Ovary (tissue), 9 donors: ENCODE results near the gene TNNC1. TPM values are rescaled to one million over a fixed set of nuclear protein-coding genes. Genes with fewer than 3 reads are reported as not detected.

Experiments used
- DNase-seq, 5 donors: peaks; one replicate each; pipeline ENCODE4 v3.0.0-alpha.2; 2019 to 2020
- H3K27ac ChIP-seq, 2 donors: fragments of 200-600 bp; one replicate each; pipeline versions ENCODE4 v1.5.1 to v1.8.0; 2019 to 2022
- H3K27me3 ChIP-seq: fragments of 200-600 bp; one replicate; pipeline ENCODE4 v1.8.0; 2022
- H3K36me3 ChIP-seq: fragments of 200-600 bp; sonication (generic); one replicate; pipeline ENCODE4 v1.5.1; 2019
- H3K4me1 ChIP-seq: one replicate; pipeline ENCODE4 v1.8.1; 2013; ENCODE audit warnings: mild to moderate bottlenecking, moderate library complexity; ENCODE audit not compliant: insufficient read depth
- H3K4me3 ChIP-seq: fragments of 200-600 bp; sonication (generic); one replicate; pipeline ENCODE4 v1.5.1; 2017
- H3K9me3 ChIP-seq, 2 donors: fragments of 200-600 bp in 1 of 2; sonication (generic) in 1 of 2; one replicate each; pipeline versions ENCODE4 v1.5.1 to v1.8.1; 2013 to 2019; ENCODE audit warnings: mild to moderate bottlenecking in 1 of 2, moderate library complexity in 1 of 2
- CTCF ChIP-seq, 3 donors: fragments of 450-650 bp in 2 of 3; fragments of 200-600 bp in 1 of 3; IDR thresholded peaks; one replicate each; pipeline versions ENCODE4 v1.5.1 to v1.8.0; 2016 to 2022; ENCODE audit warnings: antibody characterized with exemption in 3 of 3, mild to moderate bottlenecking in 1 of 3
- EP300 ChIP-seq: sonication (generic); formaldehyde crosslinking; IDR thresholded peaks from one replicate; pipeline ENCODE4 v1.6.1; 2017; ENCODE audit warnings: antibody characterized with exemption
- POLR2A ChIP-seq: fragments of 450-650 bp; IDR thresholded peaks from one replicate; pipeline ENCODE4 v1.6.1; 2017; ENCODE audit warnings: antibody characterized with exemption, mild to moderate bottlenecking, moderate library complexity
- WGBS, 3 donors: extraction: QIAGEN DNeasy Blood & Tissue Kit in 1 of 3; methylation state at CpG; one replicate each; pipeline versions ENCODE4 v1.1.5 to v1.1.7; 2013 to 2017; 5-methylcytosine and 5-hydroxymethylcytosine counted together
- intact Hi-C, 4 donors: fragments of 100-400 bp; cut with DNase I; formaldehyde crosslinking; loops; one replicate each; pipeline versions ENCODE4 v1.11.0 to v1.15.1; 2022 to 2023
- polyA plus RNA-seq, 2 donors: library from polyadenylated mRNA; stranded (reverse); fragments of 200-250 nt in 1 of 2; fragments of 350-450 nt in 1 of 2; fragmentation: Illumina TruSeq in 1 of 2; extraction: RNeasy Lipid Tissue Mini Kit (QIAGEN cat#74804) in 1 of 2; gene quantifications; one replicate each; pipeline ENCODE4 v1.2.3, GENCODE V29; 2013 to 2014
- total RNA-seq, 7 donors: library from RNA; depleted of rRNA in 2 of 7; stranded (reverse); fragments of >200 nt in 2 of 7; fragmentation: NEBNext Ultra II Directional in 3 of 7; extraction: Animal tissue kit (Norgen Biotek cat#: 25700) in 3 of 7; gene quantifications; one replicate each; pipeline versions ENCODE4 v1.1.0 to v1.2.4, GENCODE V29; 2016 to 2023
- donor health status: DM: no; HTN: no; CAD: no; lungs with moderate emphysema.
- donor health status: DM: no; HTN: no; CAD: no.
- donor health status: Bipolar disorder and iron deficiency.
- donor health status: DM: yes; HTN: yes; CAD: no.
- donor health status: DM: no; HTN: no; CAD: no.
- donor health status: DM: yes; HTN: yes; CAD: no.

TNNC1 gene
- total and polyA plus RNA-seq, 9 donors: 0.31 to 2.3 (median 1.0) TPM

GRCh38 chr3:52402706-52403270, 51.1 kb downstream of the TNNC1 start:
- intact Hi-C loops: loop anchor here in 1 of 4 donors (10.0 kb wide), 1 partner anchor 118 kb away; the partner anchor contains the start of gene GLYCTK
- Histone ChIP-seq H3K4me1 (peaks cover 2% of the 10 kb centered on the region), H3K36me3 (no peaks in the 10 kb centered on the region), H3K4me3 (no peak overlapping the region), H3K9me3 (no peaks in the 10 kb centered on the region), H3K27me3 (no peaks in the 10 kb centered on the region), H3K27ac (no peak overlapping the region)
- TF ChIP-seq POLR2A (no peak), EP300 (no peak), CTCF (IDR thresholded peaks at IDR 0.05) (no peak)
- 86 to 91% (median 88%) methylated on average over 11 of the region's 11 CpGs for WGBS, 3 donors
- DNase-seq: peak in 3 of 5 donors; percentile 12 to 28 (median 15)

GRCh38 chr3:52402101-52402521, 51.7 kb downstream of the TNNC1 start:
- peak in 2 of 5 donors; percentile 16 to 37 for DNase-seq
- peaks cover 2% of the 10 kb centered on the region for H3K4me1 ChIP-seq
- H3K36me3 ChIP-seq: no peaks in the 10 kb centered on the region
- H3K9me3 ChIP-seq: no peaks in the 10 kb centered on the region
- intact Hi-C loops: loop anchor here in 1 of 4 donors (10.0 kb wide), 1 partner anchor 117 kb away; the partner anchor contains the start of gene GLYCTK
- no peak for TF ChIP-seq POLR2A
- no peak for TF ChIP-seq EP300
- no peak for TF ChIP-seq CTCF (IDR thresholded peaks at IDR 0.05)
- 75 to 80% (median 79%) methylated on average over 16 of the region's 16 CpGs for WGBS, 3 donors
- no peaks in the 10 kb centered on the region for H3K27me3 ChIP-seq
- no peak overlapping the region for H3K27ac ChIP-seq
- no peak overlapping the region for H3K4me3 ChIP-seq

- Histone ChIP-seq H3K4me3 (no peak overlapping the region), H3K4me1 (peaks cover 2% of the 10 kb centered on the region), H3K9me3 (no peaks in the 10 kb centered on the region), H3K36me3 (no peaks in the 10 kb centered on the region), H3K27ac (no peak overlapping the region), H3K27me3 (no peaks in the 10 kb centered on the region)
- WGBS, 3 donors: 92 to 100% (median 95%) methylated on average over 1 of the region's 1 CpG
- intact Hi-C loops: loop anchor here in 1 of 4 donors (10.0 kb wide), 1 partner anchor 117 kb away; the partner anchor contains the start of gene GLYCTK
- TF ChIP-seq POLR2A (no peak), EP300 (no peak), CTCF (IDR thresholded peaks at IDR 0.05) (no peak)
- peak in 2 of 5 donors; percentile 10 to 24 for DNase-seq
These were observed 52.3 kb downstream of the TNNC1 start for GRCh38 chr3:52401551-52401950.

Other genes with a start within 250 kb of the TNNC1 start
- gene TLR9, start 228.4 kb downstream of the TNNC1 start, total RNA-seq: 1 to 10 TPM in 1 of 7 donors, under 1 TPM in 4, not detected in 2; 0.22 to 1.5 (median 0.74) TPM
- under 1 TPM; 0.15 to 0.58 TPM for gene TLR9, start 228.4 kb downstream of the TNNC1 start, polyA plus RNA-seq
- 10 to 100 TPM; 34.0 to 56.3 (median 43.3) TPM for gene TWF2, start 214.9 kb downstream of the TNNC1 start, total RNA-seq
- gene TWF2, start 214.9 kb downstream of the TNNC1 start, polyA plus RNA-seq: 10 to 100 TPM; 14.3 to 40.7 TPM
- gene PPM1M, start 208.3 kb downstream of the TNNC1 start, total RNA-seq: 10 to 100 TPM; 15.4 to 32.4 (median 23.4) TPM
- 10 to 100 TPM; 25.7 to 48.4 TPM for gene PPM1M, start 208.3 kb downstream of the TNNC1 start, polyA plus RNA-seq
- gene WDR82, start 175.4 kb downstream of the TNNC1 start, total RNA-seq: 100 to 1,000 TPM in 2 of 7 donors, 10 to 100 TPM in 5; 36.4 to 104 (median 95.2) TPM
- gene WDR82, start 175.4 kb downstream of the TNNC1 start, polyA plus RNA-seq: 100 to 1,000 TPM in 1 of 2 donors, 10 to 100 TPM in 1; 55.3 to 110 TPM
- 10 to 100 TPM in 1 of 7 donors, 1 to 10 TPM in 6; 3.7 to 12.2 (median 6.2) TPM for gene GLYCTK, start 166.2 kb downstream of the TNNC1 start, total RNA-seq
- gene GLYCTK, start 166.2 kb downstream of the TNNC1 start, polyA plus RNA-seq: 1 to 10 TPM in 1 of 2 donors, under 1 TPM in 1; 0.83 to 6.8 TPM
- gene DNAH1, start 137.7 kb downstream of the TNNC1 start, total RNA-seq: 10 to 100 TPM in 2 of 7 donors, 1 to 10 TPM in 5; 5.0 to 15.7 (median 7.8) TPM
- gene DNAH1, start 137.7 kb downstream of the TNNC1 start, polyA plus RNA-seq: 1 to 10 TPM; 3.1 to 3.9 TPM
- 10 to 100 TPM; 31.7 to 71.0 (median 63.8) TPM for gene BAP1, start 44.0 kb downstream of the TNNC1 start, total RNA-seq
- 10 to 100 TPM; 45.5 to 56.6 TPM for gene BAP1, start 44.0 kb downstream of the TNNC1 start, polyA plus RNA-seq
- 10 to 100 TPM in 1 of 7 donors, 1 to 10 TPM in 6; 2.5 to 18.2 (median 6.2) TPM for gene PHF7, start 43.4 kb downstream of the TNNC1 start, total RNA-seq
- 1 to 10 TPM; 3.7 to 8.9 TPM for gene PHF7, start 43.4 kb downstream of the TNNC1 start, polyA plus RNA-seq
- 10 to 100 TPM in 1 of 7 donors, 1 to 10 TPM in 6; 1.5 to 12.3 (median 3.7) TPM for gene SEMA3G, start 8.9 kb downstream of the TNNC1 start, total RNA-seq
- gene SEMA3G, start 8.9 kb downstream of the TNNC1 start, polyA plus RNA-seq: 10 to 100 TPM in 1 of 2 donors, 1 to 10 TPM in 1; 8.2 to 11.9 TPM
- 100 to 1,000 TPM in 4 of 7 donors, 10 to 100 TPM in 3; 73.6 to 142 (median 102) TPM for gene NISCH, start 1.6 kb upstream of the TNNC1 start, total RNA-seq
- gene NISCH, start 1.6 kb upstream of the TNNC1 start, polyA plus RNA-seq: 10 to 100 TPM; 74.7 to 77.7 TPM
- 100 to 1,000 TPM in 2 of 7 donors, 10 to 100 TPM in 5; 31.3 to 114 (median 47.5) TPM for gene STAB1, start 41.3 kb upstream of the TNNC1 start, total RNA-seq
- 10 to 100 TPM; 21.4 to 50.7 TPM for gene STAB1, start 41.3 kb upstream of the TNNC1 start, polyA plus RNA-seq
- 10 to 100 TPM; 19.6 to 76.6 (median 51.9) TPM for gene NT5DC2, start 79.8 kb upstream of the TNNC1 start, total RNA-seq
- 100 to 1,000 TPM in 1 of 2 donors, 10 to 100 TPM in 1; 46.6 to 129 TPM for gene NT5DC2, start 79.8 kb upstream of the TNNC1 start, polyA plus RNA-seq
- gene UQCC5, start 82.6 kb upstream of the TNNC1 start, total RNA-seq: 10 to 100 TPM in 6 of 7 donors, 1 to 10 TPM in 1; 1.4 to 44.7 (median 27.4) TPM
- 10 to 100 TPM in 1 of 2 donors, 1 to 10 TPM in 1; 7.7 to 53.0 TPM for gene UQCC5, start 82.6 kb upstream of the TNNC1 start, polyA plus RNA-seq
- 10 to 100 TPM; 63.2 to 95.7 (median 69.7) TPM for gene PBRM1, start 231.9 kb upstream of the TNNC1 start, total RNA-seq
- 10 to 100 TPM; 19.8 to 30.9 TPM for gene PBRM1, start 231.9 kb upstream of the TNNC1 start, polyA plus RNA-seq
- gene GNL3, start 232.0 kb upstream of the TNNC1 start, total RNA-seq: 10 to 100 TPM; 46.0 to 82.7 (median 62.7) TPM
- gene GNL3, start 232.0 kb upstream of the TNNC1 start, polyA plus RNA-seq: 10 to 100 TPM; 39.6 to 41.4 TPM